Embryonic facial prominence (tissue), 1 donor: Measurements from ENCODE around the gene HVCN1.

Source experiments
- DNase-seq: peaks from one replicate; pipeline ENCODE4 v3.0.0-alpha.2; 2016; ENCODE audit errors: extremely low spot score

The HVCN1 gene

DNA sequence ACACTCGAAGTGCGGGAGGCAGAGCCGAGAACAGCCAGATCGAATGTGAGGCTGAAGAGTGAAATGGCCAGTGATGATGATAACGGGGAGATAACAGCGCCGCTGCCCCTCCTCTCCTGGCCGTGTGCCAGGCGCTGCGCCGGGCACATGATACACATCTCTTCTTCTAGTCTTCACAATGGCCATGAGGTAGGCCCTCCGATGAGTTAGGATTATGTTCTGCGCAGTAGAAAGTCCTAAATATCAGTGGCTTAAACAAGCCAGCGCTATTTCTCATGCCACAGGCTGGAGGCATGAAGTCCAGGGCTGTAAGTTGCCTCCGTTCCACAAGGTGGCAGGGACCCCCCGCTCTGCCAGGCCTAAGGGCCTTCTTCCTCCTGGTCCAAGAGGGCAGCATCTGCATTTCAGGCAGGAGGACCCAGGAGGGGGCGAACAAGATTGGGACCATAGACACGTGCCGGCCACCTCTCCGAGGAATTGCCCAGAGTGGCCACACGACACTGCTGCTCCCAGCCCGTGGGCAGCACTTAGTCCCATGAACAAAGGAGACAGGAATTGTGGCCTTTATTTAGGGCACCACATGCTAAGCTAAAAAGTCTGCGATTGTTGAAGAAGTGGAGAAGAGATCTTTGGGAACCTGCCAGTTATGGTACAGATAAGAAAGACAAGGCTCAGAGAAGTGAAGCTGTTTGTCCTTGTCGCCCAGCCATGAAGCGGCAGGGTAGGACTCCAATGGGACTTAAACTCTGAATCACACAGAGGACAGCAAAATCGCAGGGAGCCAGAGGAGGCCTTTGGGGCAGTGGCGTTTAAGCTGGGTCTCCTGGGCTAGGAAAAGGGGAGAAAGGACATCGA is 10.9 kb upstream of the HVCN1 start:
- DNase-seq = no peak

- DNase-seq = no peak
These were observed 9.4 kb upstream of the HVCN1 start for GRCh38 chr12:110698171-110698902.

- no peak for DNase-seq
These were observed 8.3 kb upstream of the HVCN1 start for GRCh38 chr12:110697236-110697635.

GRCh38 chr12:110696283-110696682 is 7.4 kb upstream of the HVCN1 start:
- DNase-seq = no peak

DNA sequence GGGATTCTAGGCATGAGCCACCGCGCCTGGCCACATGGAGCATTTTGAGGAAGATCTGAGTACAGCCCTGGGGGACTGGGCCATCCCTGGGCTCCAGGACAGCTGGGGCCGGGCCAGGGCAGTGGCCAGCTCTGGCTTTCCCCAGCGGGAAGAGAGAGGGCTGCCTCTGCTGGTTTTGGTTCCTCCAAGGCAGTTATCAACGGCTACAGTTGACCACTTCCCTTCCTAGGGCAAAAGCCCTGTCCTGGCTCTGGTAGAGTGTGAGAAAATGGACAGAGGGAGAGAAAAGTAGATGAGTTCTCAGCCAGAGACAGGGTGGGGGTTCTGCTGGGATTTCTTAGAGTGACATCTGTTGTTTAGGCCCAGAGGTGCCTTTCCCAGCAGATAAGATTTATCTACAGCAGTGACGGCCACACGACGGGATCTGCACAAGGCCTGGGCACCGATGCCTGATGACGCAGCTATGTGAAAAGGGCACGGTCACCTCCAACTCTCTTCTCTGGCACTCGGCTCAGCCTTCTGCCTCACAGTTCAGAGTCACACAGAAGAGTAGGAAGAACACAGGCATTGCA is 5.5 kb upstream of the HVCN1 start:
- DNase-seq = no peak

GRCh38 chr12:110693731-110694130 is 4.8 kb upstream of the HVCN1 start:
- DNase-seq = no peak

GRCh38 chr12:110690127-110690430 is 1.2 kb upstream of the HVCN1 start:
- DNase-seq = no peak

GRCh38 chr12:110689281-110690126 is 589 bp upstream of the HVCN1 start:
- DNase-seq = no peak

- no peak for DNase-seq
These were observed 1.3 kb downstream of the HVCN1 start for GRCh38 chr12:110687396-110688169.

DNA sequence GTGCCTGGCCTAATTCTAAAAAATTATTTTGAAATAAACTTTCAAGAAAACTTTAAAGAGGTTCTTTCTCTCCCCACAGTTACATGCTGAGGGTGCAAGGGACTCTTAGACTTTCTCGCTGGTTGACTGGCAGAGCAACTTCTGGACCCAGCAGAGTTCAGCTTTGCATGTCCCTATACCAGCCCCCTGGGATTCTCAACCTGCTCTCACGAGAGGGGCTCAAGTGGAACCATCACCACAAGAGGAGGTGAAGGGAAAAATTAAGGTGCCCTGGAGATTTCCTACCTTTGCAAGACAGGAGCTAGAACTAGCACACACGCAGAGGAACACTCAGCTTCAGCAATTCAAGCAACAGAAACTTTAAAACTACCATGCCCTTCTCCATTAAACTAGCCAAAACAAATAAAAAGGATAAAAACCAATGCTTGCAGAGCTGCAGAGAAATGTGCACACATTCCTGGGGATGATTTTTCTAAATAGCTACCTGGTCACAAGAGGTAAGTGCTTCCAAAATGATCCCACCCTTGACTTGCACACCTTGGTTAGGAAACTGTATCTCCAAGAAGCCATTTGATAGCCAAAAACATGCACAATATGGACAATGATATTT is 2.5 kb downstream of the HVCN1 start:
- DNase-seq = no peak

DNA sequence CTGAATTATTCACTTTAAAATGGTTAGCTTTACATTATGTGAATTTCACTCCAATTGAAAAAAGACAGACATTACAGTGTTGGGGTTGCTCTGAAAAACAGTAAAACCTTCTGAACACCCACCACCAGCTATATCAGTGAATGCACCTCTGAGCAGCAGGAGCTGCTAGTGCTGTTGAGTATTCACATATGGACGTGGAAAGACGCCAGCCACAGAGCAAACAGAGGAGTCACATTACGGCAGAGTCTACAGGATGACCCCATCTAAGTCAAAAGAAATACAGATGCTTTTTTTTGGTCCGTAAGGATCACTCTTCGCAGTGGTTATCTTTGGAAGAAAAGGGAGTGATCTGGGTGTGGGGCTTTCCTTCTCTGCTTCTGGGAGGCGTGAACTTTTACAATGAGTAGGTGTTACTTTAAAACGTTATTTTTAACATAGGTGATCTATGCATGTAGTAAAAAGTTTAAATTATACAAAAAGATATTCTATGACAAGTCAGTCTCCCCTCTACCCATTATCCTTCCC is 4.5 kb downstream of the HVCN1 start:
- DNase-seq = no peak

DNA sequence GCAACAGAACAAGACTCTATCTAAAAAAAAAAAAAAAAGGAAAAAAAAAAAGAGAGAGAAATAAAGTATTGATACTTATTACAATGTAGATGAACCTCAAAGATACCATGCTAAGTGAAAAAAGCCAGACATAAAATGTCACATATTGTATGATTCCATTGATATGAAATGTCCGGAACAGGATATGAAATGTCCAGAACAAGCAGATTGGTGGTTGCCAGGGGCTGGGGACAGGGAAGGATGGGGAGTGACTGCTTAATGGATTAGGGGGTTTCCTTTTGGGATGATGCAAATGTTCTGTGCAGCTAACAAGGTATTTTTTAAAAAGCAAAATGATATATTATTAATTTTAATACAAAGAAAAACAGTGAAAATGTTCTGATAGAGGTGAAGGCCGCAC is 5.0 kb downstream of the HVCN1 start:
- DNase-seq = no peak

GRCh38 chr12:110680032-110680431 is 8.9 kb downstream of the HVCN1 start:
- DNase-seq = no peak

- no peak for DNase-seq
These were observed 9.7 kb downstream of the HVCN1 start for GRCh38 chr12:110679201-110679600.

GRCh38 chr12:110677982-110678381 is 10.9 kb downstream of the HVCN1 start:
- DNase-seq = no peak

DNA sequence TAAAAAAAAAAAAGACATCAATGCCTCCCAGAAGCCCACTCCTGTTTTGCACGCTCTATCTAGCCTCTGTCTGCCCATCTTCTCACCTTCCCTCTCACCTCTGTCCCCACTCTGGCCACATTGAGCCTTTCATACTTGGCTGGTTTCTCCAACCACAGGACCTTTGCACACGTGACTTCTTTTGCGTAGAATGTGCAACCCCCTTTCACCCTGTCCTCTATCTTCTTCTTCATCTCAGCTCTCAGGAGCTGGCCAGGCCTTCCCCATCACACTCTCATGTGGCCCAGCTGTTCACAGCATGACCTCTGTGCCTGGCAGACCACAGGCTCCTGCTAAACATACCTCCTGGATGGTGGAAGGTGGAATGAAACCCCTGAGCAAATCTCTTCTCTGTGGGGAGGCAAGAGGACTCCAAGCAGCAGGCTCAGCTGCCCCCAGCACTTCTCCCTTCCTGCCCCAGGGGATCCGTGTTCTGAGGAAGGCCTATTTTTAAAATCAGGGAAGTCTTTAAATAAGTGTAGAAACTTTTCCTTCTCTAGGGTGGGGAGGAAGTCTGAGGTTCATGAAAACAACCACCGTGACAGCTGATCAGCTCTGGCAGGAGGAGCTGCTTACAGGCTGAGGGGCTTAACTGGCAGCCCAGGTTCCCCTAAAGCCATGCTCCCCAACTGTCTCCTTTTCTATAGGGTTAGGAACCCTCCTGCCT is 11.6 kb downstream of the HVCN1 start:
- DNase-seq = no peak

GRCh38 chr12:110676171-110676570 is 12.7 kb downstream of the HVCN1 start:
- DNase-seq = no peak

DNA sequence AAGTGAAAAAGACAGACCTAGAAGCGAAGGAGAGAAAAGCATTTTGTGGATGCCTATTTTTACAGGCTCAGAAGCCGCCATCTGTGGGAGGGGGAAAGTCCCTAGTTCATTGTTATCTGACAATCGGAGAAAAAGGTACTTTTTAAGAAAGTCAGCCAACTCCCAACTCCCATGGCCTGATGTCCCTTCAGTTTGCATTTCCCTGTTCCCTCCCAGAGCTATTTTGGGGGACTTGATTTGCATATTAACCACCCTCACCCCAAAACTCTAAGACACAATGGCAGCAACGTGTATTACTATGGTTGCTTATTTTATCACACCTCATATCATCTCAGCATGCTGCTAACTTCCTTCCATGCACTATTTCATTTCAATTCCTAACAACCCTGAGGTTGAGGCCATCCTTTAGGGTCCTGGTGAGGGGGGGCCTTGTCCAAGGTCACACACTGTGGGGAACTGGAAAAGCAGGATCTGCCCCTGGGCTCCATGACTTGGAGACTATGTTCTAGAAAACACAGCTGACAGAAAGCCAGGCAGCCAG is 18.7 kb downstream of the HVCN1 start:
- DNase-seq = no peak

- DNase-seq = no peak
These were observed 19.8 kb downstream of the HVCN1 start for GRCh38 chr12:110669193-110669502.
